A549 treated with CORT108297 at 1 μM for 4 hours (cell line): ENCODE measurements around the gene GLIS2. TPM values are rescaled to one million over a fixed set of nuclear protein-coding genes. Genes with fewer than 3 reads are reported as not detected.

ENCODE experiments used
- total RNA-seq: library from RNA; stranded (reverse); fragments of 200-300 nt; extraction: Qiagen RNA extraction; gene quantifications from 5 replicates; pipeline ENCODE4 v1.2.3, GENCODE V29; 2022

The GLIS2 gene
- total RNA-seq, result 22.3 to 35.4 TPM (median 32.7 TPM) in 5 replicates

DNA sequence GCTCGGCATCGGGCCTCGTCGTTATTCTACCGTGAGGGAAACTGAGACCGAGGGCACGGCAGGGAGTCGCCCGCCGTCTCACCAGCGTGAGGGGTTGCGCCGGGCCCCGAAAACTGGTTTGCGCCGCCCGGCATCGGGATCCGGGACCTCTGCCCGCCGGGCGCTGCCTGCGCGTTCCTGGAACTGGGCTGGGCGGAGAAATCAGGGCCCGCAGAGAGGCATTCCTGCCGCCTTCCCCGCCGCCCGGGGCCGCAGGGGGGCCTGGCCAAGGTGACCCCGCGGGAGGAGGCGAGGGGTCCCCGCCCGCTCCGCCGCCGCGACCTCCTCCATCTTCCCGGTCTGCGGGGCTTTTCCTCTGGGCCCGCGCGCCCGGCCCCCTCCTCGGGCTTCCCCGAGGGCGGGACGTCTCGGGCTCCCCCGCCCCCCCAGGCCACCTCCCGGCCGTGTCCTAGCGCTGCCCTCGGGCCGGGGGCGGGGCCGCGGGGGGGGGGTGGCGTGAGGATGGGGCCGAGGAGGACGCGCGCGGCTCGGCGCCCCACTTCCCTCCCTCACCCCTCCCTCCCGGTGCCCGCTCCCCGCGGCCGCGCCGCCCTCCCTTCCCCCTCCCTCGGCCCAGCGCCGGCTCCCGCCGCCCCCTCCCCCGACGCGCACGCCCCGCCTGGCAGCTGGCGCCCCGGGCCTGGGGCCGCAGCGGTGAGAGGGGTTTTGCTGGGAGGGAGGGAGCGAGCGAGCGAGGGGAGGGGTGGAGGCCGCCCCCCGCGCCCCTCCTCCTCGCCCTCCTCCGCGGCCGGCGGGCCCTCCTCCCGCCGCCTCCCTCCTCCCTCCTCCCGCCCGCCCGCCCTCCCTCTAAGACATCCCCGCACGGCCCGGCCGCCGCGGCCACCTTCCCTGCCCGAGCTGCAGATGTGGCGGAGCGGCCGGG, at the start of gene GLIS2:
TSS of gene GLIS2 (plus strand) at position 882 of the 922 bp plus-strand sequence. CDS start 16,214 bp downstream, outside the sequence.

DNA sequence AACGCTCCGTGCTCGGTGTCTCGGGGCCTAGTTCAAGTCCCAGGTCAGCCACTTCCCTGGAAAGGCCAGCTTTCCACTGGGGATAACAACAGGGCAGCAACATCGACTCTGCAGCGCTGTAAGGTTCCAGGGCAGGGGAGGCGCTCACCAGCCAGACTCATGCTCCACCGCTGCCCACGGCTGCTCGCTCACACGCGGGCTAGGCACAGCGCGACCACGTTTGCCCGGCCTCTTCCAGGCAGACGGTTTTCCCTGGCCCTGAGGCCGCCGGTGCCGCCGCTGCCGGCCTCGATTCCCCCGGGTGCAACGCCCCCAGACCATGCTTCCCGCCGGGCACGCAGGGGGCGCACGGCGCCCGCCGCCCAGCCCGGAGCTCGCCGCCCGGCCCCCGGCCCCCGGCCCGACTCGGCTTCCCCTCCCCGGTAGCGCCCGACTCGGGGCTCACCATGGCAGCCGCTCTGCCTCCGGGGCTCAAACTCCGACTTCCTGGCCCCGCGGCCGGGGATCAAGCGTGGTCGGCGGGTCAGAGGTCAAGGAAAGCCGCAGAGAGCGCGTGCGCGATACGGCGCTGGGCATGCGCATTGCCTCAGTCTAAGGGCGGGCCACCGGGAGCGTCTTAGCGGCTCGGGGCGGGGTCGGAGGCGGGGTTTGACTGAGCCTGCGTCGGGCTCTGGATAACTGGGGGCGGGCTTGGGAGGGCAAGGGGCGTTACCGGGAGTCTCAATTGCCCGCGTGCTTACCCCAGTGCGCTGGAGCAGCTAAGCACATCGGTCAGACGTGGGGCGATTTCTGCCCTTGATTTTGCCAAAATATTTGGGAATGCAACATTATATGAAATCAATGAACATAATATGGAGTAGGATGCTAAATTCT, 35.2 kb downstream of the GLIS2 start, which contains the start of gene PAM16:
TSS of gene PAM16 (minus strand) at position 535 of the 873 bp plus-strand sequence. CDS start at position 448, 87 bp downstream.

DNA sequence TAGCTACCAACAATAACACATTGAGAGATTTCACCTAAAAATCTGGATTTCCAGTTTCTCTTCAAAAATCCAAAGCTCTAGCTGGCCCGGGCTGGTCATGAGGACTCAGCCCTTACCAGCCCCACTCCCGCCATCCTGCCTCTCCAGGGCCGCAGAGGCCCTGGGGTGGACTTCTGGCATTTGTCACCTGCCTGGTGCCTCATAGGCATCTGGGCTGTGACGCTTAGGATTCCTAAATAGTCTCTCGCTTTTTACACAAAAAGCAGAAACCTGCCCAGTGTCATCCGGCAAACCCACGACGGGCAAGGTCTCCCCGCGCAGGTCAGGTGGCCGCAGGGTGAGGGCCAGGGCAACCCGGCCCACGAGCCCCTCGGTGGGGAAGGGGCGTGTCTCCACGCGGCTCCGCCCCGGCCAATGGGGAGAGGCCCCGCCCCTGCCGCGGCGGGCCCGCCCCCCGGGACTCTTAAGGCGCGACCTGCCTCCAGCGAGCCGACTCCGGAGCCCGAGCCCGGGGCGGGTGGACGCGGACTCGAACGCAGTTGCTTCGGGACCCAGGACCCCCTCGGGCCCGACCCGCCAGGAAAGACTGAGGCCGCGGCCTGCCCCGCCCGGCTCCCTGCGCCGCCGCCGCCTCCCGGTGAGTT, 55.6 kb downstream of the GLIS2 start, which contains the start of gene VASN:
TSS of gene VASN (plus strand) at position 492 of the 644 bp plus-strand sequence. CDS start 9,030 bp downstream, outside the sequence.

Other genes with a start within 250 kb of the GLIS2 start
- gene ADCY9, start 199.6 kb upstream of the GLIS2 start, total RNA-seq, result 6.4 to 9.2 TPM (median 7.4 TPM) in 5 replicates
- gene SRL, start 74.0 kb upstream of the GLIS2 start, total RNA-seq, result 0.01 to 0.06 TPM (median 0.02 TPM) in 4 of 5 replicates, not detected in the other
- gene TFAP4, start 43.0 kb upstream of the GLIS2 start, total RNA-seq, result 16.9 to 21.6 TPM (median 19.1 TPM) in 5 replicates
- 54.4 to 80.6 TPM (median 78.0 TPM) in 5 replicates for gene PAM16, start 35.3 kb downstream of the GLIS2 start, total RNA-seq
- 4.2 to 8.5 TPM (median 7.4 TPM) in 5 replicates for gene VASN, start 55.8 kb downstream of the GLIS2 start, total RNA-seq
- gene CORO7, start 100.5 kb downstream of the GLIS2 start, total RNA-seq, result 10.3 to 19.8 TPM (median 17.0 TPM) in 5 replicates
- gene DNAJA3, start 109.8 kb downstream of the GLIS2 start, total RNA-seq, result 63.6 to 75.3 TPM (median 72.1 TPM) in 5 replicates
- 39.4 to 48.9 TPM (median 46.3 TPM) in 5 replicates for gene NMRAL1, start 158.6 kb downstream of the GLIS2 start, total RNA-seq
- 54.2 to 61.9 TPM (median 58.0 TPM) in 5 replicates for gene HMOX2, start 160.3 kb downstream of the GLIS2 start, total RNA-seq
- gene CDIP1, start 222.7 kb downstream of the GLIS2 start, total RNA-seq, result 11.0 to 13.8 TPM (median 11.9 TPM) in 5 replicates
- gene C16orf96, start 240.3 kb downstream of the GLIS2 start, total RNA-seq, result 0.02 to 0.03 TPM in 2 of 5 replicates, not detected in the others